A549 (cell line): ENCODE data around the gene PLD3. TPM values are rescaled to one million over a fixed set of nuclear protein-coding genes. Genes with fewer than 3 reads are reported as not detected.

Source experiments
- ATAC-seq, 2 experiments: fragments of 200-7000 bp in 1 of 2; fragments of >200 bp in 1 of 2; cut with Nextera tagmentation in 1 of 2; cut with Tn5 transposase in 1 of 2; 3 replicates each; pipeline versions ENCODE4 v1.8.0 to v1.9.1; 2018 to 2020; ENCODE audit warnings: mild to moderate bottlenecking in 1 of 2, moderate library complexity in 1 of 2
- CTCF ChIA-PET: fragments of 300-600 bp; sonication (Branson Sonifier 250); formaldehyde crosslinking; extraction: SDS; loops from one replicate; lab custom pipeline; 2021; ENCODE audit warnings: antibody characterized with exemption, inconsistent platforms; lab: Yijun Ruan, JAX
- POLR2A ChIA-PET: fragments of 350-600 bp; formaldehyde crosslinking; extraction: SDS; loops from one replicate; lab custom pipeline; 2021; ENCODE audit warnings: antibody characterized with exemption, inconsistent platforms; lab: Yijun Ruan, JAX
- DNase-seq, 2 experiments: peaks; one replicate each; pipeline versions ENCODE4 v3.0.0 to v3.0.0-alpha.2; 2011 to 2016; ENCODE audit warnings: low read depth in 1 of 2, low spot score in 1 of 2
- FAIRE-seq: peaks from 2 replicates; lab custom pipeline; 2011; peaks lifted over from hg19 to GRCh38; lab: Jason Lieb, UNC
- H3K27ac ChIP-seq, 2 experiments: fragments of >200 bp; sonication (Bioruptor Twin); formaldehyde crosslinking; 3 replicates each; pipeline ENCODE4 v1.5.1; 2016 to 2017
- H3K4me1 ChIP-seq: fragments of >200 bp; sonication (Bioruptor Twin); formaldehyde crosslinking; 3 replicates; pipeline ENCODE4 v1.6.1; 2016
- H3K4me2 ChIP-seq: fragments of >200 bp; sonication (Bioruptor Twin); formaldehyde crosslinking; 3 replicates; pipeline ENCODE4 v1.6.1; 2016
- H3K4me3 ChIP-seq: fragments of >200 bp; sonication (Bioruptor Twin); formaldehyde crosslinking; 3 replicates; pipeline ENCODE4 v1.5.1; 2016
- H3K9me3 ChIP-seq: fragments of >200 bp; sonication (Bioruptor Twin); formaldehyde crosslinking; 3 replicates; pipeline ENCODE4 v1.6.1; 2016
- BCL3 ChIP-seq: fragments of >200 bp; sonication (Bioruptor Twin); formaldehyde crosslinking; IDR thresholded peaks from 3 replicates; pipeline ENCODE4 v1.6.1; 2016
- BHLHE40 ChIP-seq: IDR thresholded peaks from 2 replicates; pipeline ENCODE4 v1.6.1; 2012; ENCODE audit warnings: low read depth, low read length, inconsistent platforms
- CHD2 ChIP-seq: fragments of 150-350 bp; IDR thresholded peaks from 2 replicates; pipeline ENCODE4 v1.6.1; 2014; ENCODE audit warnings: low read length; ENCODE audit not compliant: partially characterized antibody
- EHF ChIP-seq: fragments of 250-450 bp; sonication (Bioruptor Pico); IDR thresholded peaks from 2 replicates; pipeline ENCODE4 v1.5.0; 2020; ENCODE audit warnings: mild to moderate bottlenecking
- ESRRA ChIP-seq: fragments of 150-350 bp; IDR thresholded peaks from 2 replicates; pipeline ENCODE4 v1.6.1; 2014; ENCODE audit warnings: mild to moderate bottlenecking, low read length, borderline replicate concordance
- FOSB ChIP-seq: fragments of 250-450 bp; sonication (Bioruptor Pico); IDR thresholded peaks from 2 replicates; pipeline ENCODE4 v1.5.0; 2020; ENCODE audit warnings: mild to moderate bottlenecking, moderate library complexity
- FOSL2 ChIP-seq, 2 experiments: fragments of 450-650 bp in 1 of 2; fragments of >200 bp in 1 of 2; sonication (Bioruptor Twin) in 1 of 2; formaldehyde crosslinking; IDR thresholded peaks; 2 replicates each; pipeline versions ENCODE4 v1.5.0 to v1.6.1; 2016 to 2020; ENCODE audit warnings: mild to moderate bottlenecking in 1 of 2, moderate library complexity in 1 of 2
- GATA3 ChIP-seq: IDR thresholded peaks from 2 replicates; pipeline ENCODE4 v1.6.1; 2012; ENCODE audit warnings: borderline replicate concordance
- HOXA7 ChIP-seq: fragments of 250-450 bp; sonication (Bioruptor Pico); IDR thresholded peaks from 2 replicates; pipeline ENCODE4 v1.5.0; 2020; ENCODE audit warnings: mild to moderate bottlenecking, moderate library complexity
- HOXB13 ChIP-seq: fragments of 250-450 bp; sonication (Bioruptor Pico); IDR thresholded peaks from 2 replicates; pipeline ENCODE4 v1.5.0; 2020; ENCODE audit warnings: low read depth, mild to moderate bottlenecking, moderate library complexity
- HOXB5 ChIP-seq: fragments of 250-450 bp; sonication (Bioruptor Pico); IDR thresholded peaks from 2 replicates; pipeline ENCODE4 v1.5.0; 2020; ENCODE audit warnings: mild to moderate bottlenecking, moderate library complexity
- KDM1A ChIP-seq: fragments of 200-600 bp; sonication (generic); IDR thresholded peaks from 2 replicates; pipeline ENCODE4 v1.6.1; 2016; ENCODE audit warnings: low read depth, mild to moderate bottlenecking
- MYC ChIP-seq: IDR thresholded peaks from 2 replicates; pipeline ENCODE4 v1.6.1; 2012; ENCODE audit warnings: mild to moderate bottlenecking, inconsistent platforms, low read length, improper control_type of control experiment, borderline replicate concordance
- NFE2L2 ChIP-seq: fragments of 150-350 bp; conservative IDR thresholded peaks from 2 replicates; pipeline ENCODE4 v1.6.1; 2014; ENCODE audit warnings: low read length
- PBX3 ChIP-seq: IDR thresholded peaks from 2 replicates; pipeline ENCODE4 v1.6.1; 2012
- POLR2AphosphoS2 ChIP-seq: conservative IDR thresholded peaks from 2 replicates; pipeline ENCODE4 v1.6.1; 2012; ENCODE audit warnings: low read length, improper control_type of control experiment, inconsistent platforms
- RAD21 ChIP-seq, 2 experiments: fragments of >200 bp in 1 of 2; sonication (Bioruptor Twin) in 1 of 2; formaldehyde crosslinking in 1 of 2; IDR thresholded peaks in 1 of 2; conservative IDR thresholded peaks in 1 of 2; 2 replicates in 1 of 2; 3 replicates in 1 of 2; pipeline ENCODE4 v1.6.1; 2012 to 2018; ENCODE audit warnings: inconsistent platforms in 1 of 2
- RARB ChIP-seq: fragments of 250-450 bp; sonication (Bioruptor Pico); IDR thresholded peaks from 2 replicates; pipeline ENCODE4 v1.8.0; 2021; ENCODE audit warnings: mild to moderate bottlenecking, moderate library complexity
- RCOR1 ChIP-seq: fragments of 150-350 bp; IDR thresholded peaks from 2 replicates; pipeline ENCODE4 v1.6.1; 2014; ENCODE audit warnings: antibody characterized with exemption, low read length, low read depth
- RNF2 ChIP-seq: fragments of 200-600 bp; sonication (generic); IDR thresholded peaks from 2 replicates; pipeline ENCODE4 v1.6.1; 2016; ENCODE audit warnings: low read depth, mild to moderate bottlenecking, antibody characterized with exemption, moderate library complexity, borderline replicate concordance
- TP53 ChIP-seq: fragments of 250-450 bp; sonication (Bioruptor Pico); IDR thresholded peaks from 2 replicates; pipeline ENCODE4 v1.5.0; 2021; ENCODE audit warnings: mild to moderate bottlenecking, moderate library complexity
- WGBS: methylation state at CpG from one replicate; pipeline ENCODE4 v1.1.6; 2017; ENCODE audit errors: missing lambda C conversion rate; 5-methylcytosine and 5-hydroxymethylcytosine counted together
- polyA plus RNA-seq, 4 experiments: library from polyadenylated mRNA; depleted of rRNA in 3 of 4; stranded (reverse); fragments of >200 nt; fragmentation: RNase III in 1 of 4; extraction: RNeasy Plus Mini Kit Qiagen cat#74134 plus additional on column Dnase treatment in 1 of 4; gene quantifications; 2 replicates in 3 of 4; 3 replicates in 1 of 4; pipeline ENCODE4 v1.2.3, GENCODE V29; 2011 to 2017
- TF ChIP-seq, protein P1 (sequence below): fragments of >200 bp; sonication (Bioruptor Twin); formaldehyde crosslinking; IDR thresholded peaks from 3 replicates; pipeline ENCODE4 v1.5.1; 2016
- TF ChIP-seq, protein P2 (sequence below): fragments of 250-450 bp; sonication (Bioruptor Pico); IDR thresholded peaks from 2 replicates; pipeline ENCODE4 v1.5.0; 2021; ENCODE audit warnings: mild to moderate bottlenecking, moderate library complexity, borderline replicate concordance

Gene PLD3
- polyA plus RNA-seq, 2 of the 4 experiments (the other 2 are of a cell fraction): 265 to 290 TPM

GRCh38 chr19:40419780-40420179 is 71.3 kb downstream of the PLD3 start:
- POLR2A ChIA-PET: interaction anchor here (1.2 to 2.9 kb wide), 7 partner anchors 12 to 185 kb away, joined by 5 to 62 read pairs (median 17); partner anchors contain the start of genes BLVRB and SERTAD3
- H3K27ac ChIP-seq: peak overlapping the region in 1 of 2 experiments; percentile 4; a peak in 1 of 6 replicates
- H3K4me1 ChIP-seq: peaks cover 34% of the 10 kb centered on the region
- no peak for TF ChIP-seq HOXA7 (CRISPR knock-in tag)
- no peak for TF ChIP-seq PBX3
- TF ChIP-seq POLR2AphosphoS2: no peak
- TF ChIP-seq FOSB (CRISPR knock-in tag): no peak
- TF ChIP-seq CHD2: no peak
- TF ChIP-seq KDM1A: no peak
- TF ChIP-seq ESRRA: no peak
- no peak for TF ChIP-seq FOSL2 (IDR thresholded peaks at IDR 0.05)
- no peak for TF ChIP-seq FOSL2 (CRISPR knock-in tag; IDR thresholded peaks at IDR 0.05)
- TF ChIP-seq RAD21 (conservative IDR thresholded peaks at IDR 0.05 in 1 of 2, IDR thresholded peaks at IDR 0.05 in 1 of 2): no peak
- TF ChIP-seq HOXB13: no peak
- no peak for TF ChIP-seq TP53 (CRISPR knock-in tag)
- TF ChIP-seq RNF2: no peak
- TF ChIP-seq EHF (CRISPR knock-in tag): no peak
- TF ChIP-seq, all 56 proteins: peak for 0
- 81% methylated on average over 5 of the region's 5 CpGs for WGBS
- FAIRE-seq: no peak
- H3K9me3 ChIP-seq: no peaks in the 10 kb centered on the region
- CTCF ChIA-PET: interaction anchor here (0.6 to 26.4 kb wide), 38 partner anchors 12 to 559 kb away, joined by 3 to 950 read pairs (median 6); partner anchors contain the start of genes BLVRB, PRX, SERTAD1 and SERTAD3
- H3K4me3 ChIP-seq: no peak overlapping the region
- DNase-seq: no peak
- no peak overlapping the region for H3K4me2 ChIP-seq
- no peak for ATAC-seq

- Histone ChIP-seq H3K9me3 (no peaks in the 10 kb centered on the region), H3K4me1 (peaks cover 34% of the 10 kb centered on the region), H3K4me3 (peak overlapping the region; percentile 56), H3K4me2 (peak overlapping the region; percentile 84), H3K27ac (peak overlapping the region; percentile 94 to 96)
- DNase-seq (no peak), ATAC-seq (no peak), FAIRE-seq (no peak)
- POLR2A ChIA-PET: interaction anchor here (0.6 to 2.9 kb wide), 20 partner anchors 9 to 843 kb away, joined by 3 to 62 read pairs (median 6); partner anchors contain the start of genes BLVRB, C19orf47, PLD3 and SERTAD3
- no peak; the same call in 1 of the 2 replicates for TF ChIP-seq NFE2L2
- TF ChIP-seq MYC: peak; percentile 36; the same call in 1 of the 2 replicates
- 0 out of 2 replicates have a peak, but pooled peaks have one; percentile 32 for TF ChIP-seq RCOR1
- WGBS: 53% methylated on average over 14 of the region's 14 CpGs
- CTCF ChIA-PET: interaction anchor here (0.6 to 26.4 kb wide), 59 partner anchors 13 to 560 kb away, joined by 3 to 950 read pairs (median 4); partner anchors contain the start of genes BLVRB, C19orf47, PRX and SERTAD1
Measured at GRCh38 chr19:40420451-40420765, 71.9 kb downstream of the PLD3 start.

DNA sequence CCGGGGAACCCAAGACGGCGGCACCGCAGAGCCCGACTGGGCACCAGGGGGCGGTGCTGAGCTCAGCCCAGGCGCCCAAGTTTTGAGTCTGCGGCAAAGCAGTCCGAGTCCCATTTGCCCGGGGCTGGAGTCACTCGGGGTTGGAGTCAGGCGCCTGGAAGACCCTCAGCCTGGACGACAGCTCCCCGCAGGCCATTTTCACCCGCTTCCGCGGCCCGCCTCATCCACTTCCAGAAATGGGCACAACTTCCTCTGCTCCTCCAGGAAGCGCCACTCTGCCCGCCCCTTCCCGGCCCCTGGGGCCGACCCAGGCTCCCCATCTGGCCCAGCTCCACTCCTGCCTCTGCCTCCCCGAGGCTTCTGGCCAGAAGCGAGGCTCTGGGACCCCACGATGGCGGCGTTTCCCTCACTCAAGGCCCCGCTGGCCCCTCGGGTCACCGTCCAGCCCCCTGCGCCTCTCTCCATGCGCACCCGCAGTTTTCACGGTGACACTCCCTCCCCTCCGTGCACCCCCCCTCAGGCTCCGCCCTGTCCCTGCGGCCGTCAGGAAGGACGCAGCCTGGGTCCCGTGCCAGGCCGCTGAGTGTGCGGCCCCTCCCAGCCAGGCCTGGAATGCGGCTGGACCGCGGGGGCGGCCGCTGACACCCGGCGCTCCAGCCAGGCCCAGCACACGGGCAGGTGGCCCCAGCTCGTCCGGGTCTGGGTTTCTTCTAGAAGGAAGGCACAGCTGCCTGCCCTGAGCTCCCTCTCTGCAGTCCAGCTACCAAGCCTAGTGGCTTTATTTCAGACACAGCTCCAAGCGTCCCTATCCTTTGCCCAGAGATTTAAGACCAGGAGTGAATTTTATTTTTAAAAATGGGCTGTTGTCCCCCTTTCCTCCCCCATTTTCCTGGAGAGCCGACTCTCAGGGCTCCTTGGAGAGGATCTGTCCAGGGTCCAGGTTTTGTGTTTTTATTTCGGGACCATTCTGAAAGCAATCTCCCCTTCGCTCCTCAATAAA is 72.6 kb downstream of the PLD3 start:
- peak; percentile 97 to 99 for DNase-seq
- H3K9me3 ChIP-seq: no peaks in the 10 kb centered on the region
- H3K4me3 ChIP-seq: peak overlapping the region; percentile 56
- peak overlapping the region; percentile 94 to 96 for H3K27ac ChIP-seq
- POLR2A ChIA-PET: interaction anchor here (0.6 to 2.9 kb wide), 21 partner anchors 10 to 842 kb away, joined by 3 to 62 read pairs (median 7); partner anchors contain the start of genes BLVRB, C19orf47, PLD3 and SERTAD3
- CTCF ChIA-PET: interaction anchor here (0.6 to 26.4 kb wide), 64 partner anchors 13 to 1159 kb away, joined by 3 to 950 read pairs (median 4); partner anchors contain the start of genes BLVRB, C19orf47, PRX and SERTAD1
- FAIRE-seq: peak; percentile 88
- peaks cover 34% of the 10 kb centered on the region for H3K4me1 ChIP-seq
- peak overlapping the region; percentile 84 for H3K4me2 ChIP-seq
- 4% methylated on average over 56 of the region's 56 CpGs for WGBS
- ATAC-seq: peak; percentile 65 to 79
- TF ChIP-seq HOXB5 (CRISPR knock-in tag) (peak; percentile 67), RCOR1 (no peak), RNF2 (no peak), BCL3 (peak; percentile 76; the same call in 2 of the 3 replicates), BHLHE40 (peak; percentile 99), GATA3 (peak; percentile 55; the same call in 1 of the 2 replicates), HOXB13 (peak; percentile 68; the same call in 1 of the 2 replicates), FOSL2 (IDR thresholded peaks at IDR 0.05) (0 out of 2 replicates have a peak, but pooled peaks have one; percentile 4), FOSL2 (CRISPR knock-in tag; IDR thresholded peaks at IDR 0.05) (peak; percentile 86), RARB (peak; percentile 70)
- TF ChIP-seq, protein P1, sequence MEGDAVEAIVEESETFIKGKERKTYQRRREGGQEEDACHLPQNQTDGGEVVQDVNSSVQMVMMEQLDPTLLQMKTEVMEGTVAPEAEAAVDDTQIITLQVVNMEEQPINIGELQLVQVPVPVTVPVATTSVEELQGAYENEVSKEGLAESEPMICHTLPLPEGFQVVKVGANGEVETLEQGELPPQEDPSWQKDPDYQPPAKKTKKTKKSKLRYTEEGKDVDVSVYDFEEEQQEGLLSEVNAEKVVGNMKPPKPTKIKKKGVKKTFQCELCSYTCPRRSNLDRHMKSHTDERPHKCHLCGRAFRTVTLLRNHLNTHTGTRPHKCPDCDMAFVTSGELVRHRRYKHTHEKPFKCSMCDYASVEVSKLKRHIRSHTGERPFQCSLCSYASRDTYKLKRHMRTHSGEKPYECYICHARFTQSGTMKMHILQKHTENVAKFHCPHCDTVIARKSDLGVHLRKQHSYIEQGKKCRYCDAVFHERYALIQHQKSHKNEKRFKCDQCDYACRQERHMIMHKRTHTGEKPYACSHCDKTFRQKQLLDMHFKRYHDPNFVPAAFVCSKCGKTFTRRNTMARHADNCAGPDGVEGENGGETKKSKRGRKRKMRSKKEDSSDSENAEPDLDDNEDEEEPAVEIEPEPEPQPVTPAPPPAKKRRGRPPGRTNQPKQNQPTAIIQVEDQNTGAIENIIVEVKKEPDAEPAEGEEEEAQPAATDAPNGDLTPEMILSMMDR: peak; percentile 99
- TF ChIP-seq, protein P2, sequence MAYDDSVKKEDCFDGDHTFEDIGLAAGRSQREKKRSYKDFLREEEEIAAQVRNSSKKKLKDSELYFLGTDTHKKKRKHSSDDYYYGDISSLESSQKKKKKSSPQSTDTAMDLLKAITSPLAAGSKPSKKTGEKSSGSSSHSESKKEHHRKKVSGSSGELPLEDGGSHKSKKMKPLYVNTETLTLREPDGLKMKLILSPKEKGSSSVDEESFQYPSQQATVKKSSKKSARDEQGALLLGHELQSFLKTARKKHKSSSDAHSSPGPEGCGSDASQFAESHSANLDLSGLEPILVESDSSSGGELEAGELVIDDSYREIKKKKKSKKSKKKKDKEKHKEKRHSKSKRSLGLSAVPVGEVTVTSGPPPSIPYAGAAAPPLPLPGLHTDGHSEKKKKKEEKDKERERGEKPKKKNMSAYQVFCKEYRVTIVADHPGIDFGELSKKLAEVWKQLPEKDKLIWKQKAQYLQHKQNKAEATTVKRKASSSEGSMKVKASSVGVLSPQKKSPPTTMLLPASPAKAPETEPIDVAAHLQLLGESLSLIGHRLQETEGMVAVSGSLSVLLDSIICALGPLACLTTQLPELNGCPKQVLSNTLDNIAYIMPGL (CRISPR knock-in tag): peak; percentile 98
